Activated naive CD4-positive, alpha-beta T cell treated with anti-CD3 and anti-CD28 coated beads, Interleukin-2, amount 10 ng/mL, durations not matched to agents 7 days and 5 days (primary cell): ENCODE data around the gene FOSL2.

Source experiments
- CTCF ChIA-PET: fragments of 350-600 bp; sonication (Branson Sonifier 250); formaldehyde crosslinking; loops from one replicate; lab custom pipeline; 2021; ENCODE audit warnings: antibody characterized with exemption; lab: Charles Lee
- DNase-seq: peaks from one replicate; pipeline ENCODE4 v3.0.0-alpha.2; 2020
- H3K27ac Mint-ChIP-seq: one replicate; pipeline ENCODE4 v1.8.0; 2021; ENCODE audit warnings: mild to moderate bottlenecking, moderate library complexity, mixed read lengths
- H3K27me3 Mint-ChIP-seq: one replicate; pipeline ENCODE4 v1.8.0; 2021; ENCODE audit warnings: mild to moderate bottlenecking, mixed read lengths
- H3K36me3 Mint-ChIP-seq: one replicate; pipeline ENCODE4 v1.8.0; 2021; ENCODE audit warnings: mixed read lengths
- H3K4me1 Mint-ChIP-seq: one replicate; pipeline ENCODE4 v1.8.0; 2021; ENCODE audit warnings: mixed read lengths
- H3K4me3 Mint-ChIP-seq: one replicate; pipeline ENCODE4 v1.8.0; 2021; ENCODE audit warnings: mild to moderate bottlenecking, moderate library complexity, mixed read lengths
- H3K9me3 Mint-ChIP-seq: one replicate; pipeline ENCODE4 v1.8.0; 2021; ENCODE audit warnings: mixed read lengths

The FOSL2 gene

DNA sequence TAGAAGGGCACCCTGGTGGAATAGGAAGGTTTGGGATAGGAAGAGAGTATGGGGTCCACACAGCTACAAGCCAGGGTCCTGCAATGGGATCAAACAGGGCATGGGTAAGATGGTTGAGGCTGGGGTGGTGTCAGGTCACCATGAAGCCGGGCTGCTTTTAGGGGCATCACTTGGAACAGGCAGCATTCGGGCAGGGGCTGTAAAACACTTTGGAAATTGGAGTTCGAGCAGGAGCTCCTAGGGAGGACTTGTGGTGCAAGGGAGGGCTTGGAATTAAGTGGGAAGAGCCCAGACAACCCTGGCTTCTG, 56.1 kb downstream of the FOSL2 start:
- DNase-seq: no peak
- Mint-ChIP-seq H3K4me3 (no peak overlapping the region), H3K27ac (no peak overlapping the region), H3K4me1 (peaks cover 42% of the 10 kb centered on the region), H3K36me3 (no peaks in the 10 kb centered on the region), H3K27me3 (peaks cover 3% of the 10 kb centered on the region), H3K9me3 (no peaks in the 10 kb centered on the region)
- CTCF ChIA-PET: interaction anchor here (1.0 to 1.8 kb wide), 5 partner anchors 40 to 745 kb away, joined by 3 to 7 read pairs (median 6); partner anchors contain the start of gene FOSL2

DNA sequence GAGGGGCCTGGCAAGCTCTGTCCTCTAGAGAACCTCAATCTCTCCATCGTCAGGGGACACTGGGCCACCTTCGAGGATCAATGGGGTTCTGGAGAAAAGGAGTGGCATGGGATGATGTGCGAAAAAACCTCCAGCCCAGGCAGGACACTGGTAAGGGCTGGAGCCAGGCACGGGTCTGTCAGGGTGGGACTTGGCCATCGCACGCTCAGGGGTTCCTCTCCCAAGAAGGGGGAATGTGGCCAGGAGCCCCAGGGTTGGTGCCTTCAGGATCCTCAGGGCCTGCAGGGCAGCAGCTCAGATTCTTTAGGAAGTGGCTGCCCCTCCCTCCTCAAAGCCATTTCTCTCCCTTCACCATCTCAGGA, 56.4 kb downstream of the FOSL2 start:
- no peaks in the 10 kb centered on the region for H3K9me3 Mint-ChIP-seq
- no peak overlapping the region for H3K4me3 Mint-ChIP-seq
- H3K36me3 Mint-ChIP-seq: no peaks in the 10 kb centered on the region
- peaks cover 3% of the 10 kb centered on the region for H3K27me3 Mint-ChIP-seq
- H3K27ac Mint-ChIP-seq: no peak overlapping the region
- CTCF ChIA-PET: interaction anchor here (1.0 to 1.8 kb wide), 5 partner anchors 40 to 745 kb away, joined by 3 to 7 read pairs (median 6); partner anchors contain the start of gene FOSL2
- no peak for DNase-seq
- H3K4me1 Mint-ChIP-seq: peaks cover 42% of the 10 kb centered on the region

DNA sequence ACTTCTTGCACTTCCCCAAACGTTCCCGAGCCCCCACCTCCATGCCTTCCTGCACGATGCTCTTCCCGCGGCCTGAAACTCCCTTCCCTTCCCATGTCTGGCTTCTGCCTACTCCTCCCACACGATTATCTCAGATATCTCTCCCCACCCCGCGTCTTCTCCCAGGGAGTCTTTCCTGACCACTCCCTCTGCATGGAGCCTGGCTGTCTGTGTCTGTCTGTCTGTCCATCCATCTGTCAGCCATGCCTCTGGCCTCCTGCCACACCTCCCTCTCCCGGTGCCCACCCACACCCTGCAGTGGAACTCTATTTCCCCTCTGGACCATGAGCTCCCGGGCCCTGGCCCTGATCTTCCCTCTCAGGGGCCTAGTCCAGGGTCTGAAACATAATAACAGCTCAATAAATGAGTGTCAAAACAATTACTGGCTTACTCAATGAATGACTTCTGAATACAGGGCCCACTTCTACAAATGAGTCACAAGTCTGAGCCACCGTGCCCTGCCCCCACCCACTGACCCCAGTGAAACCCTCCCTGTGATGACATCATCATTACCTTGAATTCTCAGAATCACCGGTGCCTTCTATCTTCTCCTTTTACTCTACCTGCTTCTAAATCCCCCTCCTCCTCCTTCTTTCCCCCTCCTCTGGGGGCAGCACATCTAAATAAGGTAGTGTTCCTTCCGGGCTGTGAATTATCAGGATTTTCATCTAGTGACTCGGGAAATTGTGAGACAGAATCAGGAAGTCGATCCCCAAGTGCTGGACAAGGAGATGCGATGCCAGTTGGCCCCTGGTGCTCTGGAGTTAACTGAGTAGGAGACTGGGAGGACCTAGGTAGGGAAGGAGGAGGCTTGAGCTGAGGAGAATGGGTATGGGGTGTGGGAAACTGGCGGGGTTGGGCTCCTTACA, 57.1 kb downstream of the FOSL2 start:
- Mint-ChIP-seq H3K9me3 (no peaks in the 10 kb centered on the region), H3K27me3 (peaks cover 3% of the 10 kb centered on the region), H3K36me3 (no peaks in the 10 kb centered on the region), H3K4me3 (no peak overlapping the region), H3K27ac (peak overlapping the region; percentile 66), H3K4me1 (peaks cover 42% of the 10 kb centered on the region)
- CTCF ChIA-PET: interaction anchor here (1.0 to 1.8 kb wide), 5 partner anchors 41 to 746 kb away, joined by 3 to 7 read pairs (median 6); partner anchors contain the start of gene FOSL2
- DNase-seq: peak; percentile 72

DNA sequence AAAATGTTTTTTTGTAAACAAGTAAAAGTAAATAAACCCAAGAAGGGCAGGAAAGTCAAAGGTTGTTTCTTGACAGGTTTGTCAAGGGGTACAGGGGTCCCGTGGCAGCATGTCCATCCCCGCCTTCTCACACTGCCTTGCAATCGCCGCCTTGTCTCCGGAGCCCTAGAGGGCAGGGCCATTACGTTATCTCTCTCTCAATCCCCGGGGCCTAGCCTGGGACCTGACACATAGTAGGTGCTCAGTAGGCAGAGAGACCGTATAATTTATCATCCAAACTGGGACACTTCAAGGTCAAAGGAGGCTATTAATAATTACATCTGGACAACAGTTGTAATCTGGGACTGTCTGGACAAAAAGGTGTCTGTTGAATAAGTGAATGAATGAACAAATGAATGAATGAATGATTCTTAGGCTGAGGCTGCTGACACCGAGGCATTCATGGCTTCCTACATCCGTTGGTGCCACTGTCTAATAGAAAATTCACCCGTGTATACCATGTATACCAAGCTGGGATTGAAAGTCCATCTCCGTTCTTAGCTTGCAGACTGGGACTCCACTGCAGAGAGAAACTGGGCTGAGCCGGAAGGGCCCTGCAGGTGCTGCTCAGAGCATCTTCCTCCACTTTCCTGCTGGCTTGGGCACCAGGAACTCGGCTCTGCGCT, 58.4 kb downstream of the FOSL2 start:
- Mint-ChIP-seq H3K27ac (no peak overlapping the region), H3K9me3 (no peaks in the 10 kb centered on the region), H3K27me3 (peaks cover 3% of the 10 kb centered on the region), H3K4me3 (no peak overlapping the region), H3K36me3 (no peaks in the 10 kb centered on the region), H3K4me1 (peaks cover 42% of the 10 kb centered on the region)
- DNase-seq: no peak
- CTCF ChIA-PET: interaction anchor here (1.0 kb wide), 2 partner anchors 50 to 747 kb away, joined by 3 read pairs; no protein-coding TSS in a partner anchor

DNA sequence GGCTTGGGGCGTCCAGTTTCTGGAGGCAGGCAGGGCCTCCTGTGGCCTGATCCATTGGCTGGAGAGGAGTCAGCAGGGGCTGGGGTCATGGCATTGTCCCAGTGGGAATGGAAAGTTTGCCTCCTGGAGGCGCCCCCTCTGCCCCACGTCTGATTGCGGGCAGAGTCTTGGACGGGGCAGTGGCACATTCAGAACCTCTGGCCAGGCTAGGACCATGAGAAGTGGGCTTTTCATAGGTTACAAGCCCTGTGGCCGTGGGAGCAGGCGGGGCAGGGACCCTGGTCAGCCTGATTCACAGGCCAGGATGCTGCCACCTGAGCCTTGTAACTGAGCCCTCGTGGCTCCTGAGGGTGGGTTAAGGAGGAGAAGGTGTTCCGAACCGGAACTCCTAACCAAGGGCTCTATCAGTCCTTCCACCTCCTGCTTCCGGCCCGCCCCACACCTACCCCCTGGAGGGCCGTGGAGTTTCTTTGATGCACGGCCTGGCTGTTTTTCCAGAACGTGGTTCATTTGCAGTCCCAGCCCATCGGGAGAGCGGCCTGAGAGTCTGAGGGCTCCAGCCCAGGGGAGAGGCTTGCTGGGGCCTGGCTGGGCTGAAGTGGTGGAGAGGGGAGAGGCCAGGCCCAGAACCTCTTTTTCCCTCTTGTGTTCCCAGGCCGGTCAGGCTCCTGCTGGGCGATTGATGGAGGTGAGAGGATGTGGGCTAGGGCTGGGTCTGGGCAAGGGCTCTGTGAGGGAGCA, 59.3 kb downstream of the FOSL2 start:
- no peaks in the 10 kb centered on the region for H3K36me3 Mint-ChIP-seq
- H3K4me1 Mint-ChIP-seq: peaks cover 42% of the 10 kb centered on the region
- no peak overlapping the region for H3K4me3 Mint-ChIP-seq
- DNase-seq: no peak
- no peak overlapping the region for H3K27ac Mint-ChIP-seq
- H3K27me3 Mint-ChIP-seq: peaks cover 3% of the 10 kb centered on the region
- CTCF ChIA-PET: interaction anchor here (1.0 to 2.6 kb wide), 8 partner anchors 7 to 749 kb away, joined by 3 to 24 read pairs (median 4); no protein-coding TSS in a partner anchor
- no peaks in the 10 kb centered on the region for H3K9me3 Mint-ChIP-seq

DNA sequence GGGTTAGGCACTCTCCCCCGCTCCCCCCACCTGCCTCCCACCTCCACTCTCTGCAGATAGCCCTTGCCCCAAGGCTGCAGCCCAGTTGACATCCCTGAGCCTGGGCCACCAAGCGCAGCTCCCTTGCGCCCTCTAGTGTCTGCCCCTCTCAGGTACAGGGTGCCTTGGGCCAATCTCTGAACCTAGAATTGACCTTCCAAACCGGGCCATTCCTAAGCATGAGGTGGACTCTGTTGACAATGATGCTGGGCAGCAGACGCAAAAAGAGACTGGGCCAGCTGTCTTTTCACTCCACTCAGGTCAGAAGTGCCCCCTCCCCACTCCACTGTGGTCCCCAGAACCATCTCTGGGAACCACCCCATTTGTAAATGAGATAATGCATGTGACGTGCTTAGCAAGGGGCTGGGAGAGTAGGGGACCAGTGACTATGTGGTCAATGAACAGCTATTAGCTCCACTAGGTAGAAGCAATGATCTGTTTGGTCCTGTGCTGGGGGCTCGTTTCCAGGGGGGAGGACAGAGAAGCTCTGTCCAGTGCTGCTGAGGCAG, 60.0 kb downstream of the FOSL2 start:
- CTCF ChIA-PET: interaction anchor here (0.7 to 2.6 kb wide), 14 partner anchors 8 to 749 kb away, joined by 3 to 24 read pairs (median 4); no protein-coding TSS in a partner anchor
- no peak overlapping the region for H3K27ac Mint-ChIP-seq
- H3K9me3 Mint-ChIP-seq: no peaks in the 10 kb centered on the region
- H3K4me3 Mint-ChIP-seq: no peak overlapping the region
- H3K27me3 Mint-ChIP-seq: peaks cover 3% of the 10 kb centered on the region
- no peaks in the 10 kb centered on the region for H3K36me3 Mint-ChIP-seq
- DNase-seq: peak; percentile 86
- H3K4me1 Mint-ChIP-seq: peaks cover 42% of the 10 kb centered on the region

DNA sequence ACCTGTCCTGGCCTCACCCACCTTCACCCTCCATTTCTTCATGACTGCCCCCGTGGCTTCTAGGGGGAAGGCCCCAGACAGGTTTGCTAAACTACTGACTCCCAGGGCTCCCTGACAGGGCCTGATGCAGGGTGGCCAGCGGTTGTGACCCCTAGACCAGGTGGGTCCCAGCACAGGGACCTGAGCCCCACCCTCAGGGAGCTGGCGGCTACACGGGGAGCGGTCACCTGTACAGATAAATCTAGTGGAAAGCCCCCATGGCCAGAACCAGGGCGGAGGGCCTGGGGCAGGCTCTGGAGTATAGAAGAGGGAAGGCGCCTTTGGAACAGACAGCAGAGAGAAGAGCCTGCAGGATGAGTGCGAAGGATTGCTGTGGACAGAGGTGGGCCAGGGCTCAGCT, 60.7 kb downstream of the FOSL2 start:
- CTCF ChIA-PET: interaction anchor here (0.7 to 2.6 kb wide), 12 partner anchors 9 to 750 kb away, joined by 3 to 24 read pairs (median 4); no protein-coding TSS in a partner anchor
- Mint-ChIP-seq H3K36me3 (no peaks in the 10 kb centered on the region), H3K4me1 (peaks cover 34% of the 10 kb centered on the region)

DNA sequence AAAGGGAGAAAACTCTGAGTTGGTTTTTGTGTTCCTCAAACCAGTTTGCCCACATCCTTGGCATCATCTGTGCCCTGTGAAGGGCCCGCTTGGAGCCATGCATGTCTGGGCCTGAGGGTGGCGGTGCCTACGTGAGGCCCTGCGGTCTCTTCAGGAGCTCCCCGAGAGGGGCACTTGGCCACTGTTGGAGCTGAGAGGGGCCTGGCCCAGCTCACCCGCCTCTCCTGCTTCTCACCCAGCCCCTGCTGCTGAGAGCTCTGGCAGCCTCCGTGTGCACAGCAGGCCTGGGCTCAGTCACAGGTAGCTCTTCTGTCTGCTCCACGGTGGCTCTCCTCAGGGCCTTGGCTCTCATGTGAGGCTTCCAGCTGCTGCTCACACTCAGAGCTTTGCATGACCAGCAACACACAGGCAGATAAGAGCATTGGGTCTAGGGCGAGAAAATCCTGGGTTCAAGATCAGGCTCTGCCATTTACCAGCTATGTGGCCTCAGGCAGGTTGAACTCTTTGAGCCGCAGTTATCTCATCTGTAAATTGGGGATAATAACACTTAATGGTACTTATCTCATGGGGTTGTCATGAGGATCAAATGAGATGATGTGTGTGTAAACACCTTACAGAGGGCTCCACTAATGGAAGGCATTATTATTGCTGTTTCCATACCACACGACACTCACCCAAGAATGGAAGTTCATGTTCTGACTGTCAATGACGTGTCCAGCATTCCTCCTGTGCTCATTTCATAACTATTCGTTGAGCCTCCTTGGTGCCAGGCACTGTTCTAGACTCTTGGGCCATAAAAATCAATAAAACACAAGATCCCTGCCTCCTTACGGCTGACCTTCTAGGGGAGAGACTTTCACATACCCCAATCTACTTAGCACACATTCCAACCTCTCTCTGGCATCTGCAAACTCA, 61.6 kb downstream of the FOSL2 start:
- Mint-ChIP-seq H3K27me3 (peaks cover 3% of the 10 kb centered on the region), H3K4me3 (no peak overlapping the region), H3K9me3 (no peaks in the 10 kb centered on the region), H3K36me3 (no peaks in the 10 kb centered on the region), H3K4me1 (peaks cover 25% of the 10 kb centered on the region), H3K27ac (no peak overlapping the region)
- CTCF ChIA-PET: interaction anchor here (1.2 to 2.6 kb wide), 5 partner anchors 17 to 750 kb away, joined by 3 to 24 read pairs (median 7); no protein-coding TSS in a partner anchor
- no peak for DNase-seq

More for the DNA sequence above, 60.7 kb downstream of the FOSL2 start:
- DNase-seq: no peak
- no peaks in the 10 kb centered on the region for H3K9me3 Mint-ChIP-seq
- H3K27me3 Mint-ChIP-seq: peaks cover 3% of the 10 kb centered on the region
- no peak overlapping the region for H3K27ac Mint-ChIP-seq
- H3K4me3 Mint-ChIP-seq: no peak overlapping the region

DNA sequence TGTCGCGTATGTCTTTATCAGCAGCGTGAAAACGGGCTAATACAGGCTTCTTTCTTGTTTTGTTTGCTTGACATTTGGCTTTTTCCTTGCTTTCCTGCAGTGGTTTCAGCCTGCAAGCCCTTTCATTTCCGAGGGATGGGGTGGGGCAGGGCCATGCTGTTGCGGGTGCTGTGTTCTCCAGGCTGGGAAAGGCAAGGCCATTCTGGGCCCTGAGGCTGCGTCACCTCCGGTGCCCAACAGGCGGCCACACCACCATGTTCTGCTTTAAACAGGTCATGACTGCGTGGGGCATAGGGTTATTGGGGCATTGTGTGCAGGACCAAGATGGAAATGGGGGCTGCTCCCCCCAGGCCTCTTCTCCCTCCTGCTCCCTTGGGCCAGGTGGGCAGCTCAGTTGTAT, 64.6 kb downstream of the FOSL2 start:
- DNase-seq: no peak
- CTCF ChIA-PET: no interaction called here
- H3K4me1 Mint-ChIP-seq: peaks cover 6% of the 10 kb centered on the region
- H3K27me3 Mint-ChIP-seq: peaks cover 19% of the 10 kb centered on the region
- no peaks in the 10 kb centered on the region for H3K36me3 Mint-ChIP-seq
- H3K27ac Mint-ChIP-seq: no peak overlapping the region
- no peak overlapping the region for H3K4me3 Mint-ChIP-seq
- peaks cover 3% of the 10 kb centered on the region for H3K9me3 Mint-ChIP-seq

DNA sequence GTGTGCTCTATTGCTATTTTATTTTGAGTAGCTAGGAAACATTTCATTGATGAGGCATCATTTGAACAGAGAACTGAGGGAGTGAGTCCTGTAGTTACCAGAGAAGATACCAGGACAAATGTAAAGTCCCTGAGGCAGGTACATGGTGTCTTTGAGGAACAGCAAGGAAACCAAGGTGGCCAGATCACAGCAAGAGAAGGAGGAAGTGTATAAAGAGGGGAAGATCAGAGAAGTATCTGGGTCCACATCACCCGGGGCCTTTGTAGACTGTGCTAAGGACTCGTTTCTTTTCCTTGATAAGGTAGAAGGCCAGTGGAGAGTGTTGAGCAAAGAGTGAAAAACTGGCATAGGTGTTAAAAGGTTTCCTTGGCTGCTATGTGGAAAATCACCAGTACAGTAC, 68.4 kb downstream of the FOSL2 start:
- DNase-seq: no peak
- no peak overlapping the region for H3K4me3 Mint-ChIP-seq
- no peaks in the 10 kb centered on the region for H3K36me3 Mint-ChIP-seq
- H3K27ac Mint-ChIP-seq: no peak overlapping the region
- peaks cover 18% of the 10 kb centered on the region for H3K4me1 Mint-ChIP-seq
- H3K9me3 Mint-ChIP-seq: peaks cover 5% of the 10 kb centered on the region
- CTCF ChIA-PET: no interaction called here
- peaks cover 18% of the 10 kb centered on the region for H3K27me3 Mint-ChIP-seq

DNA sequence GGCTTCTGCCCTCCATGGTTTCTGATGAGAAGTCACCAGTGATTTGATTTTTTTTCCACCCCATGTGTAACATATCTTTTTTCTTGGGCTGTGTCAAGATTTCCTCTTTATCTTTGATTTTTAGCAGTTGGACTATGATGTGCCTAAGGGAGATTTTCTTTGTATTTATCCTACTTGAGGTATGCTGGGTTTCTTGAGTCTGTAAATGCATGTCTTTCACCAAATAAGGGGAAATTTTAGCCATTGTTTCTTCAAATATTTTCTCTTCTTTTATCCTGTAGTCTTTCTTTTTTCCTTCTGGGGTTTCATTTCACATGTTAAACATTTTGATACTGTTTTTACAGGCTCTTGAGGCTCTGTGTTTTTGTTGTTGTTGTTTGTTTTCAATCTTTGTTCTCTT, 69.5 kb downstream of the FOSL2 start:
- CTCF ChIA-PET: interaction anchor here (0.7 kb wide), 1 partner anchor 22 kb away, joined by 3 read pairs; no protein-coding TSS in a partner anchor
- H3K4me3 Mint-ChIP-seq: no peak overlapping the region
- H3K27me3 Mint-ChIP-seq: peaks cover 20% of the 10 kb centered on the region
- H3K27ac Mint-ChIP-seq: no peak overlapping the region
- no peak for DNase-seq
- no peaks in the 10 kb centered on the region for H3K36me3 Mint-ChIP-seq
- peaks cover 5% of the 10 kb centered on the region for H3K9me3 Mint-ChIP-seq
- H3K4me1 Mint-ChIP-seq: peaks cover 19% of the 10 kb centered on the region

DNA sequence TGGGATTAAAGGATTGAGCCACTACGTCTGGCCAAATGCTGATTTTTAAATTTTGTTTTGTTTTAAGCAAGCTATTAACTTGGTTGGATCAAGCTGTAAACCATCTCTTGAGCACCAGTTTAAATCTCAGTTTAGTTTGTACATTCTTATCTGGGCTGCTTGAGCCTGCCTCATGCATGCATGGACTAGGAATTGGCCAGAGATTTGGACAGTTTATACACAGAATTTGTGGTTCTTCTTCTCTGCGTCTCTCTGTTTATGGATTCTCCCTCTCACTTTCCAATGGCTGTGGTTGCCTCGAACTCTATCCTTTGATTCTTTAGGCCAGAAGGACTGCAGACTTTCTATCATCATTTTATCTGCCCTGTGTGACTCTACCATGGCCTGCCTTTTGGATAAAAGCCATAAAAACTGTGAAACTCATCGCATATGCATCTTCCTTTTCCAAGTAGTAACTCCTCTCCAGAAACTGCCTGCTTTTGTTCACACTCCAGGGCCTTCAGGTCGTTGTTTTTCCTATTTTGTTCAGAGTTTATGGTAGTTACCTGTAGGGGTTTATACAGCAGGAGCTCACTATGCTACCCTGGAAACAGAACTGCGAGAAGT, 70.7 kb downstream of the FOSL2 start:
- CTCF ChIA-PET: interaction anchor here (0.6 to 1.8 kb wide), 2 partner anchors 12 to 50 kb away, joined by 3 to 4 read pairs; no protein-coding TSS in a partner anchor
- peaks cover 24% of the 10 kb centered on the region for H3K27me3 Mint-ChIP-seq
- no peak overlapping the region for H3K27ac Mint-ChIP-seq
- no peak overlapping the region for H3K4me3 Mint-ChIP-seq
- peaks cover 5% of the 10 kb centered on the region for H3K9me3 Mint-ChIP-seq
- H3K4me1 Mint-ChIP-seq: peaks cover 19% of the 10 kb centered on the region
- no peaks in the 10 kb centered on the region for H3K36me3 Mint-ChIP-seq
- DNase-seq: no peak
